OCI-LY3 (cell line): ENCODE measurements around the gene RNF146.

ENCODE experiments used
- H2AFZ ChIP-seq: fragments of 200-600, 300-600 bp; shearing (Covaris generic); 2 replicates; pipeline ENCODE4 v1.6.0; 2014; ENCODE audit warnings: antibody characterized with exemption, low read depth, low read length
- H3K27ac ChIP-seq: fragments of 200-600, 300-600 bp; sonication (generic); 2 replicates; pipeline ENCODE4 v1.5.1; 2014; ENCODE audit warnings: mild to moderate bottlenecking, low read length, moderate library complexity, mixed read lengths
- H3K27me3 ChIP-seq: fragments of 200-600, 300-600 bp; sonication (generic); 2 replicates; pipeline ENCODE4 v1.6.1; 2014; ENCODE audit warnings: low read depth, low read length, mixed read lengths
- H3K36me3 ChIP-seq: fragments of 200-600, 300-600 bp; sonication (generic); replicated peaks from 2 replicates; pipeline ENCODE3; 2014; ENCODE audit warnings: low read depth, low read length, mixed read lengths
- H3K4me1 ChIP-seq: fragments of 300-600, 200-600 bp; sonication (generic); 2 replicates; pipeline ENCODE4 v1.6.1; 2014; ENCODE audit warnings: low read length, mixed read lengths
- H3K4me2 ChIP-seq: fragments of 200-600, 300-600 bp; sonication (generic); 2 replicates; pipeline ENCODE4 v1.6.1; 2014; ENCODE audit warnings: low read length, mixed read lengths
- H3K4me3 ChIP-seq: fragments of 300-600, 200-600 bp; sonication (generic); 2 replicates; pipeline ENCODE4 v1.5.1; 2014; ENCODE audit warnings: antibody characterized with exemption, mild to moderate bottlenecking, low read length, moderate library complexity
- H3K79me2 ChIP-seq: fragments of 300-600, 200-600 bp; shearing (Covaris generic); 2 replicates; pipeline ENCODE4 v1.6.1; 2014; ENCODE audit warnings: mild to moderate bottlenecking, low read length, mixed read lengths
- H3K9ac ChIP-seq: fragments of 300-600, 200-600 bp; shearing (Covaris generic); 2 replicates; pipeline ENCODE4 v1.6.0; 2014; ENCODE audit warnings: mild to moderate bottlenecking, low read length, moderate library complexity
- H3K9me3 ChIP-seq: fragments of 200-600, 300-600 bp; shearing (Covaris generic); 2 replicates; pipeline ENCODE4 v1.6.1; 2014; ENCODE audit warnings: low read length, mixed read lengths; ENCODE audit not compliant: insufficient read depth
- H4K20me1 ChIP-seq: fragments of 200-600, 300-600 bp; sonication (generic); 2 replicates; pipeline ENCODE4 v1.6.1; 2016; ENCODE audit warnings: low read length, mixed read lengths; ENCODE audit not compliant: insufficient read depth
- EZH2phosphoT487 ChIP-seq: fragments of 200-600 bp; shearing (Covaris generic); IDR thresholded peaks from 2 replicates; pipeline ENCODE4 v1.6.1; 2018; ENCODE audit warnings: antibody characterized with exemption, mixed run types, low read depth
- TF ChIP-seq, protein P1 (sequence below): fragments of 200-600, 300-600 bp; sonication (generic); IDR thresholded peaks from 2 replicates; pipeline ENCODE4 v1.5.1; 2014; ENCODE audit warnings: antibody characterized with exemption, low read length, low read depth

Gene RNF146

DNA sequence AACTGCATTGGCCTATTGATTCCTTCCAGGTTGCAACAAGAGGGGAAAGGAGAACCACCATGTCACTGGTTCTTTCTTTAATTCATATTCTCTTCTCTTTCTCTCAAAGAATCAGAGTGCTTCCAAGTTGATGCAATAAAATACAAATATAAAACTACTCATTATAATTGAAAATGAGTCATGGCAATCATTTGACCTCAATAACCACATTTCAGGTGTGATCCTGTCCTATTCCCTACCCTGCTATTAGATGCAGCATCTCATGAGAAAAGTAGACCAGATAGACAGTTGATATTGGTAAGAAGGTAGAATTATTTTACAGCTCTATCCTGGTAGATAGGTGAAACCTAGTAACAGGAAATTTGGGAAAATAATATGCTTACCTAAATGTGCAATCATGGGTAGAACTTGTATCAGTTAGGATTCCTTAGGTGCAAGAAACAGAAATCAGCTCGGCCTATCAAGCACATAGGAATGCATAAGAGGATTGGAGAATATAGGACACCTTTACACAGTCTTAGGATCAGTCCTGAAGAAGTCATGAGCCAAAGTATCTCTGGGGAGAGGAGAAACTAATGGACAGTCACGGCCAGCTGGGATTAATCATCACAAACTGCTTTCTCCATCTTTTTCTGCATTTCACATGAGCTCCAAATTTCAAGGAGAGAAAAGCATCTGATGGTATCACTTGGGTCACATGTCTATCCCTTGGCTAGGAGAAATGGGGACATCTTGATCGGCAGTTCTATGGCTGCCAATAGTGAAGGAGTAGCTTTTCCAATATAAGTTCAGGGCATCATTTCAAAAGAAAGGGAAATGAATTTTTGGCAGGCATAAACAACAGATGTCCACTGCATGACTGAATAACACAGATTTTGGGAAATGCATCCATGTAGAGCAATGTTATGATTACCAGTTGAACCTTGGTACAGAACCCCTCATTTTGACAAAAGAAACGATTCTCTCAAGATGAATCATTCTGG, 19.3 kb upstream of the RNF146 start:
- Histone ChIP-seq H3K4me2 (no peak overlapping the region), H3K27me3 (no peaks in the 10 kb centered on the region), H2AFZ (no peak overlapping the region), H3K9me3 (no peaks in the 10 kb centered on the region), H3K79me2 (no peaks in the 10 kb centered on the region), H3K27ac (no peak overlapping the region), H3K4me3 (no peak overlapping the region), H3K36me3 (no peaks in the 10 kb centered on the region), H3K9ac (no peak overlapping the region), H4K20me1 (no peaks in the 10 kb centered on the region), H3K4me1 (no peaks in the 10 kb centered on the region)
- no peak for TF ChIP-seq EZH2phosphoT487
- TF ChIP-seq, protein P1, sequence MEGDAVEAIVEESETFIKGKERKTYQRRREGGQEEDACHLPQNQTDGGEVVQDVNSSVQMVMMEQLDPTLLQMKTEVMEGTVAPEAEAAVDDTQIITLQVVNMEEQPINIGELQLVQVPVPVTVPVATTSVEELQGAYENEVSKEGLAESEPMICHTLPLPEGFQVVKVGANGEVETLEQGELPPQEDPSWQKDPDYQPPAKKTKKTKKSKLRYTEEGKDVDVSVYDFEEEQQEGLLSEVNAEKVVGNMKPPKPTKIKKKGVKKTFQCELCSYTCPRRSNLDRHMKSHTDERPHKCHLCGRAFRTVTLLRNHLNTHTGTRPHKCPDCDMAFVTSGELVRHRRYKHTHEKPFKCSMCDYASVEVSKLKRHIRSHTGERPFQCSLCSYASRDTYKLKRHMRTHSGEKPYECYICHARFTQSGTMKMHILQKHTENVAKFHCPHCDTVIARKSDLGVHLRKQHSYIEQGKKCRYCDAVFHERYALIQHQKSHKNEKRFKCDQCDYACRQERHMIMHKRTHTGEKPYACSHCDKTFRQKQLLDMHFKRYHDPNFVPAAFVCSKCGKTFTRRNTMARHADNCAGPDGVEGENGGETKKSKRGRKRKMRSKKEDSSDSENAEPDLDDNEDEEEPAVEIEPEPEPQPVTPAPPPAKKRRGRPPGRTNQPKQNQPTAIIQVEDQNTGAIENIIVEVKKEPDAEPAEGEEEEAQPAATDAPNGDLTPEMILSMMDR = no peak

GRCh38 chr6:127249621-127250020, 17.0 kb upstream of the RNF146 start:
- no peak overlapping the region for H3K4me2 ChIP-seq
- H4K20me1 ChIP-seq = no peaks in the 10 kb centered on the region
- no peaks in the 10 kb centered on the region for H3K36me3 ChIP-seq
- H3K27ac ChIP-seq = no peak overlapping the region
- no peak overlapping the region for H2AFZ ChIP-seq
- TF ChIP-seq, protein P1 = no peak
- TF ChIP-seq EZH2phosphoT487 = no peak
- H3K9me3 ChIP-seq = no peaks in the 10 kb centered on the region
- no peak overlapping the region for H3K9ac ChIP-seq
- no peak overlapping the region for H3K4me3 ChIP-seq
- no peaks in the 10 kb centered on the region for H3K79me2 ChIP-seq
- no peaks in the 10 kb centered on the region for H3K4me1 ChIP-seq
- no peaks in the 10 kb centered on the region for H3K27me3 ChIP-seq

DNA sequence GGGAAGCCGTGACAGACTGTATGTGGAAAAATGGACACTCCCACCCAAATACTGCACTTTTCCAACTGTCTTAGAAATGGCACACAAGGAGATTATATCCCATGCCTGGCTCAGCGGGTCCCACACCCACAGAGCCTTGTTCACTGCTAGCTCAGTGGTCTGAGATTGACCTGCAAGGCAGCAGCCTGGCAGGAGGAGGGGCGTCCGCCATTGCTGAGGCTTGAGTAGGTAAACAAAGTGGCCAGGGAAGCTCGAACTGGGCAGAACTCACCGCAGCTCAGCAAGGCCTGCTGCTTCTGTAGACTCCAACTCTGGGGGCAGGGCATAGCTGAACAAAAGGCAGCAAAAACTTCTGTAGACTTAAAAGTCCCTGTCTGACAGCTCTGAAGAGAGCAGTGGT, 11.4 kb upstream of the RNF146 start:
- TF ChIP-seq EZH2phosphoT487 = no peak
- TF ChIP-seq, protein P1 = no peak

DNA sequence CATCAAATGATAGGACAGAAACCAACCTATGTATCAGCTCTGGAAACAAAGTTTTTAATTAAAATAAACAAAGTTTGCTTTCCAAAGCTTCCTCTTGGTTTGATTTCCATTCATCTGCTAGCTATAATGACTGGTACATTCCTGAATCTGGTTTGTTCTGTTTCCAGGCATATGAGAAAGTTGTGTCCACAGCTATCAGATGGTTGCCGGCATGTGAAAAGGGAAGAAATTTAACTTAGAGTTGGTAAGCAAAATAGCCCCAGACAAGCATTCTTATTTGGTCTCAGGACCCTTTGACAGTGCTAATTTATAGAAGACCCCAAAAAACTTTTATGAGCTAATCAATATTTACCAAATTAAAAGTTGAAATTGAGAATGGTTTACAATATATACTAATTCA, 3.8 kb upstream of the RNF146 start:
- no peak for TF ChIP-seq EZH2phosphoT487
- TF ChIP-seq, protein P1 = no peak
- H3K9me3 ChIP-seq = no peaks in the 10 kb centered on the region
- H3K4me2 ChIP-seq = no peak overlapping the region
- H4K20me1 ChIP-seq = no peaks in the 10 kb centered on the region
- H3K9ac ChIP-seq = no peak overlapping the region
- H3K4me1 ChIP-seq = peaks cover 4% of the 10 kb centered on the region; the same call in 1 of the 2 replicates
- no peak overlapping the region for H3K4me3 ChIP-seq
- no peaks in the 10 kb centered on the region for H3K36me3 ChIP-seq
- peaks cover 10% of the 10 kb centered on the region for H3K79me2 ChIP-seq
- no peak overlapping the region for H2AFZ ChIP-seq
- no peak overlapping the region for H3K27ac ChIP-seq
- H3K27me3 ChIP-seq = no peaks in the 10 kb centered on the region

More for the DNA sequence above, 11.4 kb upstream of the RNF146 start:
- no peaks in the 10 kb centered on the region for H3K27me3 ChIP-seq
- H3K4me1 ChIP-seq = no peaks in the 10 kb centered on the region
- H3K4me3 ChIP-seq = no peak overlapping the region
- no peaks in the 10 kb centered on the region for H3K79me2 ChIP-seq
- H3K9ac ChIP-seq = no peak overlapping the region
- H3K9me3 ChIP-seq = no peaks in the 10 kb centered on the region
- H3K27ac ChIP-seq = no peak overlapping the region
- H3K4me2 ChIP-seq = no peak overlapping the region
- H2AFZ ChIP-seq = no peak overlapping the region
- H4K20me1 ChIP-seq = no peaks in the 10 kb centered on the region
- no peaks in the 10 kb centered on the region for H3K36me3 ChIP-seq
